Stimulated activated CD4-positive, alpha-beta T cell treated with anti-CD3 and anti-CD28 coated beads, Interleukin-2, amount 100 ng/mL, for 4 hours (primary cell): Measurements from ENCODE around the gene ASTN1.
"Not testable (repeated sequence)": the region's sequence is repeated elsewhere in the genome, so short reads cannot be mapped to it uniquely, and the experiment has no call there.

Experiments
- DNase-seq: peaks from one replicate; pipeline ENCODE4 v3.0.0-alpha.2; 2020; ENCODE audit warnings: low read depth

The ASTN1 gene

DNA sequence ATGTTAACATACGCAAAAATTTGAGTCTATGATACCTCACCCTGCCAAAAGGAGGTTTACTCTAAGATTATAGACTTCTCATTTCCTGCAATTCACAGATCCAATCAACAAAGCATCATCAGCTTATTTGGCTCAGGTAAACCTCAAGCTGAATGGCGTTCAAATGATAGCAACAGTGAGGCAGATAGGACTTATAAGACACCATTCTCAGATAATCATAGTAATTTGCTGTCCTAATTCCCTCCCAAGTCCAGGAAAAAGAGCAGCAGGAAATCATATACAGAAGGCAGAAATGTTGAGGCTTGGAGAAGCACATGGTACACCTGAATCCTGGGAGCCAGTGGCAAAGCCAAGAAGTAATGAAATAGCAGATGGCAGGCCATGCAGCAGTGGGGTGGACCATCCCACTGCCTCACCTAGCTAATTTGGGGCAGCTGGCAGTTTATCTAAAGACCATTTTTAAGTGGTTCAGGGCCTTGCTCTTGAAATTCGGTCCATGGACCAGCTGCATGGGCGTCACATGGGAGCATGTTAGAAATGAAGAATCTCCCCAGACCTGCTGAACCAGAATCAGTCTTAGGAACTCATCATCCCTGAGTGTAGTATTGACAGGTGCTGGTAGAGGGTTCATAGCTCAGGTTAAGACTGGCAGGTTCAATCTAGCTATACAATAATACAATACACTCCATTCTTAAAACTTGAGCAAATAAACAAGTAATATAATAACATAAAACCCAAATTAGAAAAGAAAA lies 57.7 kb downstream of the ASTN1 start:
- no peak for DNase-seq

- no peak for DNase-seq
Observed at GRCh38 chr1:177106196-177106595, 58.3 kb downstream of the ASTN1 start.

DNA sequence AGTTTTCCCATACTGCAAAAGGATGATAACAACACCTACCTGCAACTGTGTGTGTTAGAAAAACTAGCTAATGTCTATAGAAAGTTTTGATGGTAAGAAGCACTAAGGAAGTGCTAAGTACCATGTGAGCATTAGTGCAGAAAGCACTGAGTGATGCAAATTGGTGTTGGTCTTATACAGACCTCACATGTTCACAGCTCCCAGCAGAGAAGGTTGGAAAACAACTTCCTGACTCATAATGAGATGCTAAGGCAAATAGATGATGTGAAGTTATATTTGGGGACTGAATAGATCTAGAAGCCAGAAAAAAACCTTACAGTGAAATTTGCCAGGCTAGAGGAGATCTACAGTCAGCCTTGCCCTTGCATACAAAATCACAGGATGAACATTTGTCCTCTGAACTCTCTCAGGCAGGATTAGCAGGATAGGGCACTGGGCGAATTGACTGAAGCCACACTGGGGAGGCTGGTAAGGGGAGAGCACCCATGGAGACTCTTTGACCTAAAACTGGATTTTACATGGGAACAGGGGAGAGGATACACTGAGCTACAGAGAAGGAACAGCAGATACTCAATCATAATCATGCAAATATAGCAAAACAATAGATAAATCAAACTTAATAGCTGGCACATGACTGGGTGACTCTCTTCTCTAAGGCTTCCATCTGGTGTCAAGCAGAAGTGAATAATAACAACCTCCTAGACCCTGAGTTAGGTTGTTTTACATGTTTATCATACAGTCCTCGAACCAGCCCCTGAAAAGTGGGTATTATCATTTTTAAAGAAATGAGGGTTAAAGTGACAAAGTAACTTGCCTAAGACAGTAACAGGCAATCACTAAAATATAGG lies 61.3 kb downstream of the ASTN1 start:
- no peak for DNase-seq

- DNase-seq, result no peak
Observed at GRCh38 chr1:177092001-177092400, 72.5 kb downstream of the ASTN1 start.

DNA sequence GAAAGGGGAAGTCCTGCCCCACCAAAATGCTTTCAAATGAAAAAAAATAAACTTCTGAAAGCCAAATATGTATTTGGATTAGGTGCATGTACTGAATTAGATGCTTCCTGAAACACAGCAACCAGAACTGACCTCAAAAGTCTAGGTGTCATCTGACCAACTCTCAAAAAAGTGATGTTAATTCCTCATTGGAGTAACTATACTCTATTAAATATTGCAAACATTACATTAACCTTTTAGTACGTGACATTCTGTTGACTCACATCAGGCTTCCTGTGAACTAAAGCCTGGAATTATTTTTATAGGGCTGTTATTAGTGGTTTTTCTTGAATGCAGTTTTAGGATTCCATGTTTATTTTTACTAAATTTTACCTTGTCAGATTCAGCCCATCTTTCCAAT lies 73.5 kb downstream of the ASTN1 start:
- no peak for DNase-seq

GRCh38 chr1:177088966-177089365 lies 75.5 kb downstream of the ASTN1 start:
- no peak for DNase-seq

- no peak for DNase-seq
Observed at GRCh38 chr1:177082855-177083693, 81.4 kb downstream of the ASTN1 start.

DNA sequence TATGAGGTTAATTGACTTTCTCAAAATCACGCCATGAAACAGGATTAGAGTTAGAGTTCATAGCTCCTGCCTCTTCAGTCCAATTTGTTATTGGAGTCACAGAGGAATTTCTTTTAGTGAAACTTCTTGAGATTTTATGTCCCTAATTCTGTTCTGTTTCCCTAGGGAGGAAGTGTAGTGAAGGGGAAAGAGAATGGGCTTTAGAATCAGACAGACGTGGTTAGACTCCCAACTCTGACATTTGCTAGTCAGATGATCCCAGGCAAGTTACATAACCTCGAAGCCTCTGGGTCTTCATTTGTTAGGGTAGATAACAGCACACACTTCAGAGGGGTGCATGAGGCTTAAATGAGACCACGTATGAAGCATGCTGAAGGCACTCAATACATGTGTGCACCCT lies 83.9 kb downstream of the ASTN1 start:
- no peak for DNase-seq

GRCh38 chr1:177077734-177078499 lies 86.6 kb downstream of the ASTN1 start:
- no peak for DNase-seq

GRCh38 chr1:177077006-177077405 lies 87.5 kb downstream of the ASTN1 start:
- DNase-seq, result no peak

GRCh38 chr1:177074811-177075210 lies 89.7 kb downstream of the ASTN1 start:
- not testable (repeated sequence) for DNase-seq

DNA sequence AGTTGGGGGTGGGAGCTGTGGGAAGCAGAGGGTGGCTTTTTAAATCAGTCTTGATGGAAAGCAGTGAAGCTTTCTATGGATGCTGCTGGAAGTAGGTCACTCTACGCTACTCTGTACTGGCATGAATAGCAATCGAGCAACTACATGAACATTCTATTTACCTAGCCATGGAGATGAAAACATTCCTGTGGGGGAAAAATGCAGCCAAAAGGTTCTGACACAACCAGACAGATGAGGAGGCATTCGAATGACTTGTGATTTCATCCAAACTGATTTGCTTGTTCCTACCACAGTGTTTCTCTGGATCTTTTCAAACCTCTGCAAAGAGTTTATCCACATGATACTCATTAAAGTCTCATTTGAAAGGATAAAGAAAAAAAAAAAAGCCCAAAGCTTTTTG lies 95.0 kb downstream of the ASTN1 start:
- no peak for DNase-seq

GRCh38 chr1:177067752-177068410 lies 96.6 kb downstream of the ASTN1 start:
- no peak for DNase-seq

- no peak for DNase-seq
Observed at GRCh38 chr1:177065430-177065829, 99.1 kb downstream of the ASTN1 start.

DNA sequence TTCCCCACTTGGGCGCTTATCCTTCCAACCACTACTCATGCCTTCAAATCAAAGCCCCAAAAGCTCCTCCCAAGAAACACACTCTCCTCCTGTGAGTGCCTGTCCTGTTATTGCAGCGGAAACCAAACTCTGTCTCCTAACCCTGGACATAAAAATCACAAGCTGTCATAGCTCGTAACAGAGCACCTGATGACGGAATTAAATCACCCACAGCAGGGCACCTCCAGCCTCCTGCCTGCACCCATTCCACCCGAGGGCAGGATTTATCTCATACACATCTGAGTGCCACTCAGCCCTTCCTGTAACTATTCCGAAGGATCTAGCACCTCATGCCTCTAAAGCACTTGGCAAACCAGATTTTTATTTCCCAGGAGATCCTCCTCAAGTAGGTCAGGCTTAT lies 100.9 kb downstream of the ASTN1 start:
- no peak for DNase-seq

GRCh38 chr1:177054542-177054941 lies 110.0 kb downstream of the ASTN1 start:
- DNase-seq, result no peak

DNA sequence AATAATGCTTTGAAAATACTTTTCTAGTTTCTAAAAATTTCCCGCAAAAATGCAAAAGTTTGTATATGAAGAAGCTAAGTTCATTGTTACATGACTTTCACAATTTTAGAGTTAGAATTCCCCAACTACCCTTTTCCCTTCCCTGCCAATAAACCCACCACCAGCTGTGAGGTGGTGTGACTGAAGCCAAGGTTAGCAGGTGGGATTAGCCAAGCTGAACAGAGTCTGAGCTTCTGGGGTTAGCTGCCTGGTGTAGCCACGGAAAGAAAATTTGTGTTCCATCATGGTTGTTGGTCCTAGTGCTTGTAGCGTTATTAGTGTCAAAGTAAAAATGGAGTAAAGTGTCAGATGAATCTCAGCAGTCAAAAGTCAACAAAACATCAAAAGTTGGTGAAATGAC lies 110.9 kb downstream of the ASTN1 start:
- no peak for DNase-seq

DNA sequence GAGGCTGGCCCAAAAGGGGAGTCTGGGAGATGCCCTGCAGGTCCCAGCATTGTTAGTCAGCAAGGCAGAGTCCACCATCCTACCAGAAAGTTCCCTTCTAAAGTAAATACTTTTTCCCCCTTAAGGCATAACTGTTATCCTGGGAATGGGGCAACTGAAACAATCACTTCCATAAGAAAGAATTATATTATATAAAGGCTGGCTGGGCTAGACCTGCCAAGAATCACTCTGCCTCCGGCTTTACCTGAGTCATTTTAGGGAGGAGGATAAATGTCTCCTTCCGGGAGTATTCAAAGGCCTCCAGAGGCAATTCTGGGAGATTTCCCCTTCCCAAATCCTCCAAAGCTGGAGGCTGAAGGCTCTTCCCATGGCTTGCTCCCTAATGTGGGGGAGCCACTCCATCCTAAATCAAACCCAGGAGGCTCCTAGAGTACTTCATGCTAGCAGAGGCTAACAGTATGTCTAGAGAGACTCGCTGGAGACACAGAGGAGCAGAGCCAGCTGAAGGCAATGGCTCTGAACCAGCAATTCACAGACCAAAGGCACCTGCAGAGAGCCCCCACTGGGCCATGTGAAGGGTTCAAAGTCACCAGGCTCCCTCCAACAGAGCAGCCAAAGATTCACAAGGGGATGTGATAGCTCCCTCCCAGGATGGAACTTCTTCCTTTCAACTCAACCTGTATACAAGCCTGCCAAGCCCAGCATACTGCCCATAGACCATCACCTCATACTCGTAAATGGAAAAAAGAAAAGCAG lies 116.0 kb downstream of the ASTN1 start:
- DNase-seq, result no peak

DNA sequence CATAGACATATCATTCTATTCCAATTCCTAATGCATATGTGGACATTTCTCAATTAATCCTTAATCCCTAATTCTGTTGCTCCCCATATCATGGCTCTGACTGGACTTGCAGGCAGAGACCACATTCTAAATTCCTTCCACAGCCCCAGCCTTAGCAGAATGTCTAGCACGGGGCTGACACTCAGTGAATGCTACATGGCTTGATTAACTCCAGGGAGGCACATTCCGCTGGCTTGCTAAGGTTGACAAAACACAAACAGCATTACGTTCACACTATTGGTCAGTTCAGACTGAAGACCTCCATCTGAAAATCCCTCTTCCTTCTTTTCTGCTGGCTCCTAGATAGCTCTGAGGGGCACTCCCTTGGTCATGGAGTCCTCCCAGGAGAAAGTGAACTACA lies 119.4 kb downstream of the ASTN1 start:
- DNase-seq, result no peak

- DNase-seq, result no peak
Observed at GRCh38 chr1:177044390-177044789, 120.1 kb downstream of the ASTN1 start.
